Neuronal stem cell (in vitro differentiated cells): ENCODE results near the gene DOCK9.

ENCODE experiments used
- DNase-seq: peaks from one replicate; pipeline ENCODE4 v3.0.0-alpha.2; 2013; ENCODE audit warnings: low spot score
- H2AFZ ChIP-seq: one replicate; pipeline ENCODE4 v1.6.1; 2013; ENCODE audit warnings: mild to moderate bottlenecking, low read length, inconsistent platforms
- H2AK5ac ChIP-seq: 2 replicates; pipeline ENCODE4 v1.6.1; 2013; ENCODE audit warnings: low read depth, mild to moderate bottlenecking, inconsistent platforms, low read length, moderate library complexity, mixed read lengths
- H2BK120ac ChIP-seq: 2 replicates; pipeline ENCODE4 v1.6.1; 2013; ENCODE audit warnings: low read depth, mild to moderate bottlenecking, inconsistent platforms, low read length, moderate library complexity, mixed read lengths
- H2BK12ac ChIP-seq: one replicate; pipeline ENCODE4 v1.6.1; 2013; ENCODE audit warnings: low read length, inconsistent platforms
- H2BK15ac ChIP-seq: 2 replicates; pipeline ENCODE4 v1.6.1; 2013; ENCODE audit warnings: mild to moderate bottlenecking, low read length, inconsistent platforms, mixed read lengths
- H2BK5ac ChIP-seq: one replicate; pipeline ENCODE4 v1.6.1; 2013; ENCODE audit warnings: inconsistent platforms, mild to moderate bottlenecking, low read length, moderate library complexity
- H3K14ac ChIP-seq: one replicate; pipeline ENCODE4 v1.6.1; 2013; ENCODE audit warnings: low read length, inconsistent platforms
- H3K18ac ChIP-seq: 2 replicates; pipeline ENCODE4 v1.6.1; 2013; ENCODE audit warnings: low read length, inconsistent platforms
- H3K23ac ChIP-seq: 2 replicates; pipeline ENCODE4 v1.6.1; 2013; ENCODE audit warnings: low read depth, mild to moderate bottlenecking, mixed read lengths, low read length, inconsistent platforms; ENCODE audit not compliant: poor library complexity
- H3K27ac ChIP-seq: replicated peaks from 3 replicates; pipeline ENCODE4 v1.5.1; 2013; ENCODE audit warnings: low read length, inconsistent platforms
- H3K27me3 ChIP-seq, 3 experiments: 2 replicates each; pipeline ENCODE4 v1.6.1; 2013; ENCODE audit warnings: low read length in 3 of 3, mild to moderate bottlenecking in 2 of 3, inconsistent platforms in 1 of 3, low read depth in 1 of 3, mixed read lengths in 1 of 3, moderate library complexity in 1 of 3; ENCODE audit not compliant: control insufficient read depth in 3 of 3, insufficient read depth in 3 of 3
- H3K36me3 ChIP-seq, 2 donors: replicated peaks in 1 of 2; 2 replicates each; pipeline ENCODE4 v1.6.1; 2013; ENCODE audit warnings: low read length in 2 of 2; ENCODE audit not compliant: control insufficient read depth in 2 of 2, insufficient read depth in 2 of 2
- H3K4ac ChIP-seq: 2 replicates; pipeline ENCODE4 v1.6.1; 2013; ENCODE audit warnings: inconsistent platforms, mild to moderate bottlenecking, low read length, moderate library complexity
- H3K4me1 ChIP-seq, 2 donors: 1 replicate in 1 of 2; 2 replicates in 1 of 2; pipeline ENCODE4 v1.6.1; 2013; ENCODE audit warnings: low read length in 2 of 2, low read depth in 1 of 2; ENCODE audit not compliant: control insufficient read depth in 2 of 2, insufficient read depth in 1 of 2
- H3K4me2 ChIP-seq: one replicate; pipeline ENCODE4 v1.6.1; 2013; ENCODE audit warnings: mild to moderate bottlenecking, low read length, inconsistent platforms; ENCODE audit not compliant: insufficient read depth, poor library complexity, severe bottlenecking
- H3K4me3 ChIP-seq, 2 donors: 2 replicates each; pipeline ENCODE4 v1.5.1; 2013; ENCODE audit warnings: low read length in 2 of 2, mild to moderate bottlenecking in 2 of 2, inconsistent platforms in 1 of 2, moderate library complexity in 1 of 2
- H3K79me1 ChIP-seq: one replicate; pipeline ENCODE4 v1.6.1; 2013; ENCODE audit warnings: low read depth, mild to moderate bottlenecking, inconsistent platforms, low read length, moderate library complexity
- H3K9ac ChIP-seq: one replicate; pipeline ENCODE4 v1.6.1; 2013; ENCODE audit warnings: mild to moderate bottlenecking, low read depth, low read length, inconsistent platforms; ENCODE audit not compliant: poor library complexity
- H3K9me3 ChIP-seq, 2 donors: replicated peaks in 1 of 2; 2 replicates each; pipeline versions ENCODE3 to v1.6.1; 2013; ENCODE audit warnings: low read length in 2 of 2, mild to moderate bottlenecking in 2 of 2, inconsistent platforms in 1 of 2, low read depth in 1 of 2, mixed read lengths in 1 of 2, moderate library complexity in 1 of 2; ENCODE audit not compliant: control insufficient read depth in 2 of 2, insufficient read depth in 1 of 2
- H4K8ac ChIP-seq: one replicate; pipeline ENCODE4 v1.6.1; 2013; ENCODE audit warnings: low read depth, mild to moderate bottlenecking, inconsistent platforms, low read length, moderate library complexity
- H4K91ac ChIP-seq: one replicate; pipeline ENCODE4 v1.6.1; 2013; ENCODE audit warnings: low read length, low read depth, mild to moderate bottlenecking, inconsistent platforms; ENCODE audit not compliant: poor library complexity
- WGBS, 2 donors: extraction: QIAGEN DNeasy Blood & Tissue Kit; methylation state at CpG; one replicate each; pipeline ENCODE4 v1.1.7; 2013; ENCODE audit warnings: missing lambda C conversion rate in 2 of 2, mixed read lengths in 1 of 2; ENCODE audit not compliant: insufficient read length in 2 of 2, insufficient replicate concordance in 1 of 2; ENCODE audit errors: extremely low coverage in 2 of 2; 5-methylcytosine and 5-hydroxymethylcytosine counted together

Gene DOCK9

DNA sequence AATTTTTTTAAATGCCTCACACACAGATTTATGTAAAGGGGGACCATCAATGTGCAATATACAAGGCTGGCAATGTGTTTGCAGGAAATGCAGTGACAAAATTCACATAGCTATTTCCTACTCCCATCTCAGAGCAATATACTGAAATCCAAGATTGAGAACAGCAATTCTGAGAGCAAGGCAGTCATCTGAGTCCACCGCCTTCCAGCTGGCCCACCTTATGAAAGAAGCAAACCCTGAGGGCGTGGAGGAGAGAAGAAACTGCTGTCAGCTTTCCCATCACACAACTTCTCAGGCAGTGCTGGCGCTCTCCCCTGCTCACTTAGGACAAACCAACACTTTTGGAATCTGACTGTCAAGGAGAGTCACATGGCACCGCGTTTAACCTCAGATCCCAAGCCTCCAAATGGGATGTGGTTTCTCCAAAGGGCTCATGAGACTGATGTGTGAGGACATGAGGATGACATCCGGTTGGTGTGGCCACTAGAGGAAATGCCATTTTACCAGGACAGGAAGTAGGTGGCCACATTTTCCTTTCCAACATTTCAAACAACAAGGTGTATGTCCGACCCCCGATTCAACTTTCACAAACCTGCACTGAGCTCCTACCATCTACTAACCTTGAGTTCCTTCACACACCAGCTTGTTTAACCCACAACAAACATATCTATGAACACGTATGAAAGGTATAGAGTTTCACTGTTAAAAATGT lies 3.7 kb upstream of the DOCK9 start:
- Histone ChIP-seq H2AK5ac (no peak overlapping the region), H3K4me1 (peaks cover 11% of the 10 kb centered on the region in 2 donors), H3K79me1 (no peaks in the 10 kb centered on the region), H3K27ac (no peak overlapping the region), H3K27me3 (no peaks in the 10 kb centered on the region), H3K23ac (no peak overlapping the region), H4K8ac (no peak overlapping the region), H2BK5ac (no peak overlapping the region), H3K4me2 (no peak overlapping the region), H4K91ac (no peak overlapping the region), H3K4ac (no peak overlapping the region), H2BK12ac (no peak overlapping the region), H3K4me3 (no peak overlapping the region), H2AFZ (peak overlapping the region; percentile 18), H2BK120ac (no peak overlapping the region), H3K18ac (peak overlapping the region; percentile 4), H2BK15ac (no peak overlapping the region), H3K36me3 (no peaks in the 10 kb centered on the region), H3K9me3 (no peaks in the 10 kb centered on the region), H3K14ac (no peak overlapping the region), H3K9ac (no peak overlapping the region)
- DNase-seq = no peak
- WGBS, 2 donors = no CpG with 5 or more reads among the region's 9 CpGs

DNA sequence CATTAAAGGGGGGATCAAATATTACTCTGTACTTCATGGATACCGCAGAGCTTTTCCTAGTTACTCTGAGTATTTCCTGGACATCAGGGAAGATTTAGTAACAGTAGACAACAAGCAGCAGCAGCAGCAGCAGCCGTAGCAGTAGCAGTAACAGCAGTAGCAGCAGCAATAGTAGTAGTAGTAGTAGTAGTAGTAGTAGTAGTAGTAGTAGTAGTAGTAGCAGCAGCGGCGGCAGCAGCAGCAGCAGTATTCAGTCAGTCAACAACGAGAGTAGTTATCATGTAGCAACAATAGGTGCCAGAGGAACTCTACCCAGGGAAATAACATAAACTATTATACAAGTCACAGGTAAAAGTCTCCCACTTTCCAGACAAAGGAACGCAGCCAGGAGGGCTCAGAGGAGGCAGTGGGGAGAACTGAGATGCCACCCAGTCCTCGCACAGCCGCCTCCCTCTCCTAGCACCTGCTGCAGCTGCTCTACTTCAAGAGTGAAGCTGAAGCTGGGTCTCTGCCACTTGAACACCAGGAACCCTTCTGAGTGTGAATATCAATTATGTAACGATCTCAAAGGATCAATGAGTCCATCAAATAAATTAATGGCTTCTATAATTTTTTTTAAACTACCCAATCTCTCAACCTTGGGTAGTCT lies 1.3 kb upstream of the DOCK9 start:
- no peak overlapping the region for H2BK15ac ChIP-seq
- H2BK12ac ChIP-seq = no peak overlapping the region
- no peak overlapping the region for H2BK120ac ChIP-seq
- H3K79me1 ChIP-seq = no peaks in the 10 kb centered on the region
- no peaks in the 10 kb centered on the region for H3K9me3 ChIP-seq
- H3K36me3 ChIP-seq = no peaks in the 10 kb centered on the region
- H2AK5ac ChIP-seq = no peak overlapping the region
- no peak overlapping the region for H3K4me3 ChIP-seq
- H3K14ac ChIP-seq = no peak overlapping the region
- peaks cover 16 to 22% of the 10 kb centered on the region in 2 donors for H3K4me1 ChIP-seq
- no peak overlapping the region for H4K91ac ChIP-seq
- no peak overlapping the region for H3K23ac ChIP-seq
- H2BK5ac ChIP-seq = no peak overlapping the region
- H4K8ac ChIP-seq = no peak overlapping the region
- H3K4ac ChIP-seq = no peak overlapping the region
- H2AFZ ChIP-seq = no peak overlapping the region
- no peaks in the 10 kb centered on the region for H3K27me3 ChIP-seq
- no CpG with 5 or more reads among the region's 9 CpGs for WGBS, 2 donors
- no peak overlapping the region for H3K9ac ChIP-seq
- DNase-seq = no peak
- no peak overlapping the region for H3K27ac ChIP-seq
- H3K18ac ChIP-seq = no peak overlapping the region
- no peak overlapping the region for H3K4me2 ChIP-seq

GRCh38 chr13:98978280-98978679 lies 416 bp upstream of the DOCK9 start:
- Histone ChIP-seq H4K8ac (no peak overlapping the region), H3K4me2 (no peak overlapping the region), H3K4ac (no peak overlapping the region), H3K27ac (no peak overlapping the region), H2AK5ac (no peak overlapping the region), H4K91ac (no peak overlapping the region), H2BK15ac (no peak overlapping the region), H3K27me3 (no peaks in the 10 kb centered on the region), H3K14ac (no peak overlapping the region), H3K4me3 (no peak overlapping the region), H3K9me3 (no peaks in the 10 kb centered on the region), H3K4me1 (peaks cover 16 to 22% of the 10 kb centered on the region in 2 donors), H3K18ac (no peak overlapping the region), H2AFZ (peak overlapping the region; percentile 65), H2BK120ac (no peak overlapping the region), H2BK5ac (no peak overlapping the region), H3K23ac (no peak overlapping the region), H2BK12ac (no peak overlapping the region), H3K79me1 (no peaks in the 10 kb centered on the region), H3K9ac (no peak overlapping the region), H3K36me3 (no peaks in the 10 kb centered on the region)
- no peak for DNase-seq
- WGBS, 2 donors = no CpG with 5 or more reads among the region's 3 CpGs

- peak overlapping the region; percentile 65 for H2AFZ ChIP-seq
- H3K14ac ChIP-seq = no peak overlapping the region
- no peak overlapping the region for H2BK15ac ChIP-seq
- no peak overlapping the region for H2BK5ac ChIP-seq
- H3K27me3 ChIP-seq = no peaks in the 10 kb centered on the region
- H3K9ac ChIP-seq = no peak overlapping the region
- peaks cover 18 to 28% of the 10 kb centered on the region in 2 donors for H3K4me1 ChIP-seq
- WGBS, 2 donors = no CpG with 5 or more reads among the region's 2 CpGs
- no peak overlapping the region for H3K27ac ChIP-seq
- H3K36me3 ChIP-seq = no peaks in the 10 kb centered on the region
- H4K8ac ChIP-seq = no peak overlapping the region
- no peak for DNase-seq
- H2BK12ac ChIP-seq = no peak overlapping the region
- H3K18ac ChIP-seq = no peak overlapping the region
- H3K4me3 ChIP-seq = peak overlapping the region in 1 of 2 donors; percentile 28
- H3K9me3 ChIP-seq = peaks cover 0 to under 1% of the 10 kb centered on the region in 2 donors
- no peaks in the 10 kb centered on the region for H3K79me1 ChIP-seq
- H2AK5ac ChIP-seq = no peak overlapping the region
- H2BK120ac ChIP-seq = no peak overlapping the region
- H3K23ac ChIP-seq = no peak overlapping the region
- no peak overlapping the region for H4K91ac ChIP-seq
- H3K4ac ChIP-seq = no peak overlapping the region
- H3K4me2 ChIP-seq = no peak overlapping the region
Measured at GRCh38 chr13:98976941-98977340, 923 bp downstream of the DOCK9 start.
